Upper lobe of left lung (tissue), 6 donors: ENCODE measurements around the gene SRC. TPM values are rescaled to one million over a fixed set of nuclear protein-coding genes. Genes with fewer than 3 reads are reported as not detected.
A peak's percentile ranks its signal among the peaks of the same experiment; 100 is the strongest.

Source experiments
- ATAC-seq, 2 donors: fragments of 200-7000 bp; cut with Tn5 transposase; one replicate each; pipeline ENCODE4 v1.9.1; 2022; ENCODE audit warnings: mild to moderate bottlenecking in 2 of 2, moderate library complexity in 2 of 2; ENCODE audit not compliant: low FRiP score in 2 of 2
- DNase-seq, 2 donors: peaks; one replicate each; pipeline ENCODE4 v3.0.0-alpha.2; 2019 to 2020
- H3K27ac ChIP-seq, 4 donors: fragments of 200-600 bp; sonication (generic); one replicate each; pipeline ENCODE4 v1.5.1; 2016 to 2019
- H3K27me3 ChIP-seq, 4 donors: fragments of 200-600 bp; sonication (generic); one replicate each; pipeline ENCODE4 v1.5.1; 2017 to 2019
- H3K36me3 ChIP-seq, 4 donors: fragments of 200-600 bp; sonication (generic); one replicate each; pipeline ENCODE4 v1.5.1; 2016 to 2019
- H3K4me1 ChIP-seq, 4 donors: fragments of 200-600 bp; sonication (generic); one replicate each; pipeline ENCODE4 v1.5.1; 2018 to 2019
- H3K4me3 ChIP-seq, 4 donors: fragments of 200-600 bp; sonication (generic); one replicate each; pipeline ENCODE4 v1.5.1; 2017 to 2019; ENCODE audit warnings: mild to moderate bottlenecking in 2 of 4, moderate library complexity in 1 of 4
- H3K9me3 ChIP-seq, 4 donors: fragments of 200-600 bp; sonication (generic); one replicate each; pipeline ENCODE4 v1.5.1; 2018 to 2019
- EP300 ChIP-seq, 4 donors: sonication (generic); formaldehyde crosslinking; IDR thresholded peaks; one replicate each; pipeline ENCODE4 v1.5.1; 2017; ENCODE audit warnings: antibody characterized with exemption in 4 of 4, control low read depth in 2 of 4
- POLR2A ChIP-seq, 4 donors: fragments of 450-650 bp; IDR thresholded peaks; one replicate each; pipeline ENCODE4 v1.5.1; 2016 to 2017; ENCODE audit warnings: antibody characterized with exemption in 4 of 4, mild to moderate bottlenecking in 2 of 4
- POLR2AphosphoS5 ChIP-seq, 2 donors: sonication (generic); formaldehyde crosslinking; IDR thresholded peaks; one replicate each; pipeline ENCODE4 v1.5.1; 2017; ENCODE audit warnings: antibody characterized with exemption in 2 of 2
- WGBS, 2 donors: methylation state at CpG; one replicate each; pipeline ENCODE4 v1.1.5; 2017 to 2018; 5-methylcytosine and 5-hydroxymethylcytosine counted together
- total RNA-seq, 6 donors: library from RNA; depleted of rRNA in 4 of 6; stranded (reverse); fragments of >200 nt in 4 of 6; gene quantifications; one replicate each; pipeline versions ENCODE4 v1.1.0 to v1.2.1, GENCODE V29; 2016 to 2021
- TF ChIP-seq, protein P1 (sequence below), 6 experiments: fragments of 450-650 bp in 4 of 6; fragments of 200-600 bp in 2 of 6; sonication (generic) in 2 of 6; IDR thresholded peaks; one replicate each; pipeline ENCODE4 v1.5.1; 2016 to 2019; ENCODE audit warnings: antibody characterized with exemption in 6 of 6
- donor health status: DM: no; HTN: no; CAD: no; lungs with moderate emphysema.
- donor health status: DM: no; HTN: yes; CAD: no; lungs with severe emphysema.

Gene SRC
- total RNA-seq, 6 donors from 2014 or later: 31.1 to 115 (median 66.8) TPM

- no peak for TF ChIP-seq POLR2A (IDR thresholded peaks at IDR 0.05)
- TF ChIP-seq POLR2AphosphoS5 (IDR thresholded peaks at IDR 0.05): no peak
- TF ChIP-seq, protein P1, sequence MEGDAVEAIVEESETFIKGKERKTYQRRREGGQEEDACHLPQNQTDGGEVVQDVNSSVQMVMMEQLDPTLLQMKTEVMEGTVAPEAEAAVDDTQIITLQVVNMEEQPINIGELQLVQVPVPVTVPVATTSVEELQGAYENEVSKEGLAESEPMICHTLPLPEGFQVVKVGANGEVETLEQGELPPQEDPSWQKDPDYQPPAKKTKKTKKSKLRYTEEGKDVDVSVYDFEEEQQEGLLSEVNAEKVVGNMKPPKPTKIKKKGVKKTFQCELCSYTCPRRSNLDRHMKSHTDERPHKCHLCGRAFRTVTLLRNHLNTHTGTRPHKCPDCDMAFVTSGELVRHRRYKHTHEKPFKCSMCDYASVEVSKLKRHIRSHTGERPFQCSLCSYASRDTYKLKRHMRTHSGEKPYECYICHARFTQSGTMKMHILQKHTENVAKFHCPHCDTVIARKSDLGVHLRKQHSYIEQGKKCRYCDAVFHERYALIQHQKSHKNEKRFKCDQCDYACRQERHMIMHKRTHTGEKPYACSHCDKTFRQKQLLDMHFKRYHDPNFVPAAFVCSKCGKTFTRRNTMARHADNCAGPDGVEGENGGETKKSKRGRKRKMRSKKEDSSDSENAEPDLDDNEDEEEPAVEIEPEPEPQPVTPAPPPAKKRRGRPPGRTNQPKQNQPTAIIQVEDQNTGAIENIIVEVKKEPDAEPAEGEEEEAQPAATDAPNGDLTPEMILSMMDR (IDR thresholded peaks at IDR 0.05): no peak
- no peak for TF ChIP-seq EP300 (IDR thresholded peaks at IDR 0.05)
- no peaks in the 10 kb centered on the region for H3K9me3 ChIP-seq
- WGBS, 2 donors: 94% methylated on average over 8 of the region's 8 CpGs
- H3K27me3 ChIP-seq: no peaks in the 10 kb centered on the region
- DNase-seq (no peak), ATAC-seq (no peak)
- H3K4me1 ChIP-seq: peaks cover 9 to 37% (median 21%) of the 10 kb centered on the region in 4 donors
- no peak overlapping the region for H3K4me3 ChIP-seq
- peak overlapping the region in 3 of 4 donors; percentile 75 to 80 (median 80) for H3K27ac ChIP-seq
- peaks cover 0 to 54% (median 25%) of the 10 kb centered on the region in 4 donors for H3K36me3 ChIP-seq
Measured at GRCh38 chr20:37313546-37314091, 32.3 kb upstream of the SRC start.

GRCh38 chr20:37314099-37314498 lies 31.8 kb upstream of the SRC start:
- no peak for ATAC-seq
- TF ChIP-seq EP300 (IDR thresholded peaks at IDR 0.05): no peak
- no peak for TF ChIP-seq POLR2AphosphoS5 (IDR thresholded peaks at IDR 0.05)
- no peak for TF ChIP-seq POLR2A (IDR thresholded peaks at IDR 0.05)
- TF ChIP-seq, protein P1 (IDR thresholded peaks at IDR 0.05): no peak
- Histone ChIP-seq H3K4me3 (no peak overlapping the region), H3K36me3 (peaks cover 0 to 51% (median 22%) of the 10 kb centered on the region in 4 donors), H3K4me1 (peaks cover 9 to 37% (median 21%) of the 10 kb centered on the region in 4 donors), H3K27me3 (no peaks in the 10 kb centered on the region), H3K9me3 (no peaks in the 10 kb centered on the region), H3K27ac (peak overlapping the region; percentile 58 to 80 (median 78))
- no peak for DNase-seq
- 88 to 89% methylated on average over 4 of the region's 4 CpGs for WGBS, 2 donors

- H3K27ac ChIP-seq: peak overlapping the region; percentile 58 to 80 (median 78)
Measured at GRCh38 chr20:37314617-37315016, 31.3 kb upstream of the SRC start.

GRCh38 chr20:37315021-37315451 lies 30.9 kb upstream of the SRC start:
- H3K4me3 ChIP-seq: no peak overlapping the region
- H3K27ac ChIP-seq: peak overlapping the region; percentile 58 to 80 (median 78)
- no peaks in the 10 kb centered on the region for H3K27me3 ChIP-seq
- DNase-seq (peak in 1 of 2 donors; percentile 42), ATAC-seq (peak; percentile 68 to 89)
- H3K36me3 ChIP-seq: peaks cover 0 to 48% (median 20%) of the 10 kb centered on the region in 4 donors
- TF ChIP-seq EP300 (IDR thresholded peaks at IDR 0.05): no peak
- TF ChIP-seq POLR2AphosphoS5 (IDR thresholded peaks at IDR 0.05): peak in 1 of 2 donors; percentile 31
- no peaks in the 10 kb centered on the region for H3K9me3 ChIP-seq
- H3K4me1 ChIP-seq: peaks cover 9 to 35% (median 21%) of the 10 kb centered on the region in 4 donors
- WGBS, 2 donors: 72 to 73% methylated on average over 12 of the region's 12 CpGs

More at GRCh38 chr20:37314617-37315016, 31.3 kb upstream of the SRC start:
- peak in 1 of 2 donors; percentile 49 for ATAC-seq
- TF ChIP-seq POLR2A (IDR thresholded peaks at IDR 0.05) (no peak), EP300 (IDR thresholded peaks at IDR 0.05) (no peak), POLR2AphosphoS5 (IDR thresholded peaks at IDR 0.05) (no peak)
- TF ChIP-seq, protein P1 (IDR thresholded peaks at IDR 0.05): no peak
- H3K4me3 ChIP-seq: no peak overlapping the region
- no peaks in the 10 kb centered on the region for H3K9me3 ChIP-seq
- 63 to 67% methylated on average over 4 to 7 of the region's 7 CpGs for WGBS, 2 donors
- no peak for DNase-seq
- peaks cover 9 to 37% (median 21%) of the 10 kb centered on the region in 4 donors for H3K4me1 ChIP-seq
- peaks cover 0 to 50% (median 20%) of the 10 kb centered on the region in 4 donors for H3K36me3 ChIP-seq
- no peaks in the 10 kb centered on the region for H3K27me3 ChIP-seq

DNA sequence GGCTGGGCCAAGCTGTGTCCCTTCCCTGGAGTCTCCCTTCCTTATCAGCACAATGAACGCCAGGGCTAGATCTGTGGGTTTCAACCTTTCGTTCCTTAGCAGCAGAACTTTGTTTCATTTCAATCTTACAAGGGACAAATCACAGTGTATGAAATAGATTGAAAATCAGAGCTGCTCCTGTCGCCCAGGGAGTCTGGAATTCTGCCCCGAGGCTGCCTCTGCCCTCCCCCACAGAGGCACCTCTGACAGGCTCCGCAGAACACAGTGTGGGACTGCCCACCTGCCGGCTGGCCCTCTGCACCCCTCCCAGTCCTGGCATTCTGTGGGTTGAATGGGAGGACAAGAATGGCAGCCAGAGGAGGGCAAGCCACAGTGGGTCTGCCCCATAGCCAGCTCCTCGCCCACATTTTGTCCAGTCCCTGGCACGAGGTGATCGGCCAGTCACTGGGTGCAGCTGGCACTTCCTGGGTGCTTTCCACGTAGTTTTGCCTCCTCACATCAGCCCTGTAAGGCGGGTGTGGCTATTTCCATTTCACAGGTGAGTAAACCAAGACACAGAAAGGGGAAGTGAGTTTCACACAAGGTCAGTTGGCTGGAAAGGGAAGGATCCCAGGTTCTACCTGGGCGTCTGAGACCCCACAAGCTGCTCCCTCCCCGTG lies 30.4 kb upstream of the SRC start:
- no peak for ATAC-seq
- Histone ChIP-seq H3K27me3 (no peaks in the 10 kb centered on the region), H3K4me3 (no peak overlapping the region), H3K9me3 (no peaks in the 10 kb centered on the region), H3K36me3 (peaks cover 0 to 43% (median 18%) of the 10 kb centered on the region in 4 donors), H3K4me1 (peaks cover 9 to 33% (median 21%) of the 10 kb centered on the region in 4 donors), H3K27ac (peak overlapping the region; percentile 58 to 80 (median 78))
- WGBS, 2 donors: 77 to 78% methylated on average over 9 to 13 of the region's 13 CpGs
- DNase-seq: no peak
- TF ChIP-seq POLR2A (IDR thresholded peaks at IDR 0.05) (no peak), POLR2AphosphoS5 (IDR thresholded peaks at IDR 0.05) (no peak), EP300 (IDR thresholded peaks at IDR 0.05) (no peak)
- TF ChIP-seq, protein P1 (IDR thresholded peaks at IDR 0.05): no peak
